Prostate gland (tissue), 2 donors: ENCODE results near the gene FURIN. TPM values are rescaled to one million over a fixed set of nuclear protein-coding genes. Genes with fewer than 3 reads are reported as not detected.

ENCODE experiments used
- DNase-seq: peaks from one replicate; pipeline ENCODE4 v3.0.0-alpha.2; 2019; ENCODE audit warnings: low spot score
- H3K27ac ChIP-seq, 2 donors: fragments of 200-600 bp; sonication (generic); 2 replicates each; pipeline ENCODE4 v1.5.1; 2017 to 2019
- H3K27me3 ChIP-seq: fragments of 200-600 bp; sonication (generic); replicated peaks from 2 replicates; pipeline ENCODE4 v1.5.1; 2019; ENCODE audit not compliant: insufficient read depth
- H3K36me3 ChIP-seq, 2 donors: fragments of 200-600 bp; sonication (generic); 1 replicate in 1 of 2; 2 replicates in 1 of 2; pipeline versions ENCODE4 v1.5.1 to v1.8.1; 2017 to 2019
- H3K4me1 ChIP-seq: fragments of 200-600 bp; sonication (generic); replicated peaks from 2 replicates; pipeline ENCODE4 v1.5.1; 2019
- H3K4me3 ChIP-seq, 2 donors: fragments of 200-600 bp; sonication (generic); 2 replicates each; pipeline ENCODE4 v1.5.1; 2017 to 2019
- H3K9me3 ChIP-seq: fragments of 200-600 bp; sonication (generic); 2 replicates; pipeline ENCODE4 v1.5.1; 2017
- CTCF ChIP-seq, 4 experiments: fragments of 200-600 bp in 2 of 4; fragments of 450-650 bp in 2 of 4; sonication (generic) in 2 of 4; IDR thresholded peaks; 1 replicate in 3 of 4; 2 replicates in 1 of 4; pipeline ENCODE4 v1.5.1; 2016 to 2019; ENCODE audit warnings: antibody characterized with exemption in 4 of 4, mild to moderate bottlenecking in 2 of 4, moderate library complexity in 2 of 4
- POLR2A ChIP-seq: fragments of 450-650 bp; IDR thresholded peaks from one replicate; pipeline ENCODE4 v1.6.1; 2016; ENCODE audit warnings: antibody characterized with exemption, mild to moderate bottlenecking
- POLR2AphosphoS5 ChIP-seq: sonication (generic); formaldehyde crosslinking; IDR thresholded peaks from one replicate; pipeline ENCODE4 v1.6.1; 2017; ENCODE audit warnings: antibody characterized with exemption
- WGBS: methylation state at CpG from one replicate; pipeline ENCODE4 v1.1.5; 2018; 5-methylcytosine and 5-hydroxymethylcytosine counted together
- intact Hi-C: fragments of 100-400 bp; cut with DNase I; formaldehyde crosslinking; loops from one replicate; pipeline ENCODE4 v1.14.2; 2022
- total RNA-seq, 2 donors: library from RNA; depleted of rRNA; stranded (reverse); fragments of >200 nt; gene quantifications; one replicate each; pipeline ENCODE4 v1.1.0, GENCODE V29; 2016

FURIN gene
- total RNA-seq, 2 donors from 2014 or later, result 92.8 to 154 TPM

- H3K4me1 ChIP-seq, result no peaks in the 10 kb centered on the region
- H3K9me3 ChIP-seq, result no peaks in the 10 kb centered on the region
Observed at GRCh38 chr15:90838139-90838538, 30.2 kb upstream of the FURIN start.

GRCh38 chr15:90838544-90838943 is 29.8 kb upstream of the FURIN start:
- intact Hi-C loops, result no loop called here
- no peak for DNase-seq
- WGBS, result 89% methylated on average over 15 of the region's 15 CpGs
- Histone ChIP-seq H3K27me3 (no peaks in the 10 kb centered on the region), H3K4me1 (no peaks in the 10 kb centered on the region), H3K4me3 (no peak overlapping the region), H3K9me3 (no peaks in the 10 kb centered on the region), H3K27ac (no peak overlapping the region), H3K36me3 (no peaks in the 10 kb centered on the region)
- TF ChIP-seq POLR2A (no peak), POLR2AphosphoS5 (no peak), CTCF (IDR thresholded peaks at IDR 0.05) (no peak)

More at GRCh38 chr15:90838139-90838538, 30.2 kb upstream of the FURIN start:
- no peaks in the 10 kb centered on the region for H3K36me3 ChIP-seq
- DNase-seq, result no peak
- no peak overlapping the region for H3K4me3 ChIP-seq
- TF ChIP-seq POLR2A (no peak), POLR2AphosphoS5 (no peak), CTCF (IDR thresholded peaks at IDR 0.05) (no peak)
- no peaks in the 10 kb centered on the region for H3K27me3 ChIP-seq
- H3K27ac ChIP-seq, result no peak overlapping the region
- 86% methylated on average over 15 of the region's 15 CpGs for WGBS
- intact Hi-C loops, result no loop called here

DNA sequence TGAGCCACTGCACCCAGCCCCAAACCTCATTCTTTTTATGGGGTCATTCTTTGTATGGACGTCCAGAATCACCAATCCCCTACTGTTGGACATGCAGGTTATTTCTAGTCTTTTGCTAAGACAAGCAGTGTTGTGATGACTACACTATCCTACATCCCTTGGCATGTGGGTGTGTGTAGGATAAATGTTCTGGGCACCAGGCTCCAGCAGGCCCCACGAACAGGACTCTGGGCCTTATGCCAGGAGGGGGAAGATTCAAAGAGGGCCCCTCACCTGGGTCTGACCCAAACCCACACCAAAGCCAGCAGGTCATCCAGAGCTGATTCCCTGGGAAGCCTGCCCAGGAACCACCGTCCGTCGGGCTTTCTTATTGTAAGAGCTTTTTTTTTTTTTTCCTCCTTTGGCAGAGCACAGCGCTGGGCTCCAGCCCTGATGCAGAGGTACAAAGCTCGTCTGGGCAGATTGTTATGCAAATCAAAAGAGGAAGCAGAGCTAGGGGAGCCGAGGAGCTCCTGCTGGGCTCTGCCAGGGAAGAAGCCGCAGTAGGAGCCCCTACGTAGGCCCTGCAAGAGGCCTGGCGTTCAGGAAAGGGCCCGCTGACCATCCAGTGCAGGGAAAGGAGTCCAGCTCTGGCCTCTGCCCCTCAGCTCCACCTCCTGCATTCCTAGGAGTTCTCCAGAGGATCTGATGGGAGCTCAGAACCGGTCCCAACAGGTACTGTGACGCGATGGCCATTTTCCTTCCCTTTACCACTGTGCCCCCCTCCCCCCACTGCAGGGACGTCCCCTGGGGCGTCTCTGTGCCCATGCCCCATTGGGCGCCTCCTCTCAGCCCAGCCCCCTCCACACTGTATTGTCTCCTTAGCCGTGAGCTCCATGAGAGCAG is 29.0 kb upstream of the FURIN start:
- H3K4me1 ChIP-seq, result no peaks in the 10 kb centered on the region
- WGBS, result 25% methylated on average over 19 of the region's 19 CpGs
- H3K4me3 ChIP-seq, result peak overlapping the region; percentile 5 to 27
- peak; percentile 66 for DNase-seq
- H3K9me3 ChIP-seq, result no peaks in the 10 kb centered on the region
- intact Hi-C loops, result no loop called here
- H3K27ac ChIP-seq, result peak overlapping the region; percentile 62 to 73
- TF ChIP-seq CTCF (IDR thresholded peaks at IDR 0.05) (no peak), POLR2AphosphoS5 (peak; percentile 66), POLR2A (no peak)
- H3K27me3 ChIP-seq, result no peaks in the 10 kb centered on the region
- no peaks in the 10 kb centered on the region for H3K36me3 ChIP-seq

- Histone ChIP-seq H3K27me3 (no peaks in the 10 kb centered on the region), H3K9me3 (no peaks in the 10 kb centered on the region), H3K4me3 (peak overlapping the region; percentile 5 to 27), H3K36me3 (no peaks in the 10 kb centered on the region), H3K27ac (peak overlapping the region; percentile 62 to 73), H3K4me1 (no peaks in the 10 kb centered on the region)
- TF ChIP-seq CTCF (IDR thresholded peaks at IDR 0.05) (no peak), POLR2AphosphoS5 (no peak), POLR2A (no peak)
- 88% methylated on average over 17 of the region's 18 CpGs for WGBS
- no peak for DNase-seq
- intact Hi-C loops, result no loop called here
Observed at GRCh38 chr15:90840157-90840855, 28.1 kb upstream of the FURIN start.
